ENCODE measurements around the gene SH2D2A.

SH2D2A gene

GRCh38 chr1:156816561-156817328 lies at the start of gene SH2D2A:
TSS of gene SH2D2A (minus strand) at chr1:156816848. CDS start at chr1:156816708, 140 bp downstream.
- FAIRE-seq = no peak

- no peak for FAIRE-seq
Measured at GRCh38 chr1:156865865-156866248, 49.2 kb upstream of the SH2D2A start.

DNA sequence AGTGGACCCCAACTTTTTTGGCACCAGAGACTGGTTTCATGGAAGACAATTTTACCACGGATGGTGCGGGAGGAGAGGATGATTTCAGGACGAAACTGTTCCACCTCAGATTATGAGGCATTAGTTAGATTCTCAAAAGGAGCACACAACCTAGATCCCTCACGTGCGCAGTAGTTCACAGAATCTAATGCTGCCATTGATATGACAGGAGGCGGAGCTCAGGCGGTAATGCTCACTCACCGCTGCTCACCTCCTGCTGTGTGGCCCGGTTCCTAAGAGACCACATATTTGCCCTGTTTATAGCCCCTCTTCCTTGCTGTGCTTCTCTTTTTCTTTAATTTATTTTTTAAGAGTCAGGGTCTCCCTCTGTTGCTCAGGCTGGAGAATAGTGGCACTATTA lies 48.6 kb upstream of the SH2D2A start:
- no peak for FAIRE-seq

- no peak for FAIRE-seq
Measured at GRCh38 chr1:156864796-156865195, 48.1 kb upstream of the SH2D2A start.

GRCh38 chr1:156863631-156864030 lies 47.0 kb upstream of the SH2D2A start:
- no peak for FAIRE-seq

- FAIRE-seq = no peak
Measured at GRCh38 chr1:156862997-156863599, 46.5 kb upstream of the SH2D2A start.

GRCh38 chr1:156862584-156862983 lies 45.9 kb upstream of the SH2D2A start:
- FAIRE-seq = no peak

GRCh38 chr1:156860628-156861423 lies 44.2 kb upstream of the SH2D2A start, which contains the start of gene NTRK1:
TSS of gene NTRK1 (plus strand) at chr1:156860865. CDS start at chr1:156860935, 70 bp downstream.
- no peak for FAIRE-seq

GRCh38 chr1:156860113-156860627 lies 43.5 kb upstream of the SH2D2A start:
- FAIRE-seq = no peak

DNA sequence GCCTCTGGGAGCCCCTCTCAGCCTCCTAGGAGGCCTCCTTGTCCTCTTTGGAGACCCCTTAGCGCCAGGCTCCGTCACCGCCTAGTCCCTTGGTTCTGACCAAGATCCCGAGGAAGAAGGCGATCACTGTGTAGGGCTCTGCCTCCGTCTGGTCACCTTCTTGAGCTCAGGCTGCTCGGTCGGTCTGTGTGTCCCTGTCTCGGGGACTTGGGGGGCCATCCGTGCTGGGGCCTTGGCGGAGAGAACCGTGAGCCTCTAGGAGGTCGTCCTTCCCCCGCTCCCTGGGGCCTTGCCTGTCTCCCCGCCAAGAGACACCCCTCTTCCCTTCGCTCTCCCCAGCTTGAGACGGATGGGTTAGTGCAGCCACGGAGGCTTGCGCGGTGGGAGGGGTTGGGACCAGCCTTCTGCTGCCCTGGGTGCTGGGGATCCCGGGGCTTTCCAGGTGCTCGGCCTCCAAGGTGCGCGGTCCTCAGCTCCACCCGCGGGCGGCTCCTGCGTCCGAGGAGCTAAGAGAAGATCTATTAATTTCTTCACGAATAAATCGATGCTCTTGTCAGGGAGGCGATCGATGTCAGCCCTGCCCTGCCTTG lies 43.0 kb upstream of the SH2D2A start:
- FAIRE-seq = no peak

- FAIRE-seq = no peak
Measured at GRCh38 chr1:156858959-156859522, 42.4 kb upstream of the SH2D2A start, which contains the start of gene INSRR. TSS of gene INSRR (minus strand) at chr1:156859117. CDS start at chr1:156858621, 496 bp downstream.

GRCh38 chr1:156858555-156858956 lies 41.9 kb upstream of the SH2D2A start:
- FAIRE-seq = no peak

GRCh38 chr1:156857532-156857931 lies 40.9 kb upstream of the SH2D2A start:
- FAIRE-seq = no peak

- no peak for FAIRE-seq
Measured at GRCh38 chr1:156856282-156856785, 39.7 kb upstream of the SH2D2A start.

- no peak for FAIRE-seq
Measured at GRCh38 chr1:156854634-156855033, 38.0 kb upstream of the SH2D2A start.

- no peak for FAIRE-seq
Measured at GRCh38 chr1:156853761-156854160, 37.1 kb upstream of the SH2D2A start.

DNA sequence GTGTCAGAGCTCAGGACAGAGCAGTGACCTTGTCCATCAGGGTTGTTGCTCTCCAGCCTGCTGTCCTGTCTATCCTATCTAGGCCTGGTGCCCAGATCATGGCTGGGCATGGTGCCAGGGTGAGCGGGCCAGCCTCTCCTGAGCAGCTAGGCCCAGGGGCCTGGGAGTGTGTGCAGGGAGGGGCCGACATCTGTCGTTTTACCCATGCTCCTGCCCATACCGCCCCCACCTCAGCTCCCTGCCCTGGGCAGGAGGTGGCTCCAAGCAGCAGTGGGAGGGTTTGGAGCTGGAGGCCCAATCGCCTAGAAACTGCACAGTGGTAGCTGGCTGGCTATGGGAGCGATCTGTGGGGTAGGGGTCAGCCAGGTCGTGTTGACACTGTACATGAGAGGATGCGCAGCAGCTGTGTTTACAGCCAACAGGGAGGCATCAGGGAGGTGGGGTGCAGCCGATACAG lies 35.8 kb upstream of the SH2D2A start:
- FAIRE-seq = no peak

- no peak for FAIRE-seq
Measured at GRCh38 chr1:156851779-156852417, 35.2 kb upstream of the SH2D2A start.

- FAIRE-seq = no peak
Measured at GRCh38 chr1:156849151-156849496, 32.5 kb upstream of the SH2D2A start.

DNA sequence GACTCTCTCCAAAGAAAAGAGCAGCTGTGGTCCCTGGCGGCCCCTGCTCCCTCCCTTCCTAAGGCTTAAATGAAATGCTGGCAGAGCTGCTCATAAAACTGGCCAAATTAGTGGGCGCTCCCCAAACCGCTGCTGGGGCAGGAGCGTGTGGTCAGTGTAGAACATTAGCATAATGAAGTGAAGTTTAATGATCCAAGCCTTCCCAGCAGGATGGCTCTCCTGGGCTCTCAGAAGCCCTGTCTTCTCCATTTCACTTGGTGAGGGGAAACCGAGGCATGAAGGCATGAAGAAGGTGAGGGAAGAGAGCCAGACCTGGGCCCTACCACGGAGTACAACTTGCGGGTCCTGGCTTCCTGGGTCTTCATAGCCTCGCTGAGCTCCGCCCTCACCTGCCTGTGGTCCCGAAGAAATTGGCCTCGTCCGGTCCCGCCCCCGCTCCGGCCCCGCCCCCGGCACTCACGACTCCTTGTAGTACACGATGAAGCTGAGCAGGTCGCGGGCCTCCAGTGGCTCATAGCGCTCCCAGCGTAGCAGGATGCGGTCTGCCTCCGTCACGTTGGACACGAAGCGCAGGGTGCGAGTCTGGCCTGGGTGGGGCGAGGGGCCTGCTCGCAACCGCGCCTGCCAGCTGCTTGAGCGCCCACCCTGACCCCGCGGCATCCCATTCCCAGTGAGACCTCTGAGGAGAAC lies 32.0 kb upstream of the SH2D2A start:
- no peak for FAIRE-seq

All from A204.1 (cell line).